Prostate gland (tissue), 2 donors: ENCODE measurements around the gene EIF4A2.

Experiments used
- POLR2A ChIP-seq: fragments of 450-650 bp; IDR thresholded peaks from one replicate; pipeline ENCODE4 v1.6.1; 2016; ENCODE audit warnings: antibody characterized with exemption, mild to moderate bottlenecking
- POLR2AphosphoS5 ChIP-seq: sonication (generic); formaldehyde crosslinking; IDR thresholded peaks from one replicate; pipeline ENCODE4 v1.6.1; 2017; ENCODE audit warnings: antibody characterized with exemption
- TF ChIP-seq, protein P1 (sequence below), 4 experiments: fragments of 200-600 bp in 2 of 4; fragments of 450-650 bp in 2 of 4; sonication (generic) in 2 of 4; IDR thresholded peaks; 1 replicate in 3 of 4; 2 replicates in 1 of 4; pipeline ENCODE4 v1.5.1; 2016 to 2019; ENCODE audit warnings: antibody characterized with exemption in 4 of 4, mild to moderate bottlenecking in 2 of 4, moderate library complexity in 2 of 4

DNA sequence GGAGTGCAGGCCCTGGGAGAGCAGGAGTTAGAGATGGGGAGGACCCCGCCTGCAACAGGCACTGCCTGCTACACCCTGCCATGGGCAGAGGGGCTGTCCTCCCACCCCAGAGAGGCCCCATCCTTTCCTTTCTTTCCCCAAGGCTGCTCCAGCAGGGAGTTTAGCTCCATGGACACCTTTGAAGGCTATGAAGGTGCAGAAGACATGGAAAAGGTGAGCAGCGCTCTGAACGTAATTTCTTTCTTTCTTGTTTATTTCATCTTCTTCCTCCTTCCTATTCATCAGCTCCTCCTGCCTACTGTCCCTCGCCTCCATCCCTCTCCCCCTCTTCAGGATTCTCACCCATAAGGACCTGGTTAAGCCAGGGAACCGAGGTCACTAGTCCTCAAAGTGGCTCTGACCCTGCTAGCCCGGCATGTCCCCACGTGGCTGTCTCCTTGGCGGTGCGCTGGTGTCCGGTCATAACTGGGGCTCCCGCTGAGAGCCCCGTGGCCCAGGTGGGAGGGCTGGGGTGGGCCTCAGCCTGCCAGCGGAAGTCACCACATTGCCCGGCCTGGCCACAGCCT lies 43.1 kb downstream of the EIF4A2 start:
- TF ChIP-seq, protein P1, sequence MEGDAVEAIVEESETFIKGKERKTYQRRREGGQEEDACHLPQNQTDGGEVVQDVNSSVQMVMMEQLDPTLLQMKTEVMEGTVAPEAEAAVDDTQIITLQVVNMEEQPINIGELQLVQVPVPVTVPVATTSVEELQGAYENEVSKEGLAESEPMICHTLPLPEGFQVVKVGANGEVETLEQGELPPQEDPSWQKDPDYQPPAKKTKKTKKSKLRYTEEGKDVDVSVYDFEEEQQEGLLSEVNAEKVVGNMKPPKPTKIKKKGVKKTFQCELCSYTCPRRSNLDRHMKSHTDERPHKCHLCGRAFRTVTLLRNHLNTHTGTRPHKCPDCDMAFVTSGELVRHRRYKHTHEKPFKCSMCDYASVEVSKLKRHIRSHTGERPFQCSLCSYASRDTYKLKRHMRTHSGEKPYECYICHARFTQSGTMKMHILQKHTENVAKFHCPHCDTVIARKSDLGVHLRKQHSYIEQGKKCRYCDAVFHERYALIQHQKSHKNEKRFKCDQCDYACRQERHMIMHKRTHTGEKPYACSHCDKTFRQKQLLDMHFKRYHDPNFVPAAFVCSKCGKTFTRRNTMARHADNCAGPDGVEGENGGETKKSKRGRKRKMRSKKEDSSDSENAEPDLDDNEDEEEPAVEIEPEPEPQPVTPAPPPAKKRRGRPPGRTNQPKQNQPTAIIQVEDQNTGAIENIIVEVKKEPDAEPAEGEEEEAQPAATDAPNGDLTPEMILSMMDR (IDR thresholded peaks at IDR 0.05), result no peak
- no peak for TF ChIP-seq POLR2AphosphoS5
- TF ChIP-seq POLR2A, result no peak
